GM19240 (cell line): ENCODE results near the gene CPN1.
"Not testable (repeated sequence)": the region's sequence is repeated elsewhere in the genome, so short reads cannot be mapped to it uniquely, and the experiment has no call there.

ENCODE experiments used
- DNase-seq: peaks from one replicate; pipeline ENCODE4 v3.0.0; 2011; ENCODE audit warnings: low spot score; ENCODE audit not compliant: insufficient read length

Gene CPN1

GRCh38 chr10:100081075-100082001 is at the start of gene CPN1:
Gene CPN1, minus strand, starts transcription at chr10:100081869. Its CDS starts 244 bp downstream, at chr10:100081625.
- no peak for DNase-seq

GRCh38 chr10:100130831-100131230 is 49.2 kb upstream of the CPN1 start:
- no peak for DNase-seq

- no peak for DNase-seq
Observed at GRCh38 chr10:100129424-100129823, 47.8 kb upstream of the CPN1 start.

- DNase-seq = no peak
Observed at GRCh38 chr10:100128951-100129350, 47.3 kb upstream of the CPN1 start.

GRCh38 chr10:100125335-100125734 is 43.7 kb upstream of the CPN1 start:
- DNase-seq = not testable (repeated sequence)

- DNase-seq = no peak
Observed at GRCh38 chr10:100124097-100124496, 42.4 kb upstream of the CPN1 start.

- DNase-seq = no peak
Observed at GRCh38 chr10:100122780-100123179, 41.1 kb upstream of the CPN1 start.

GRCh38 chr10:100120550-100120949 is 38.9 kb upstream of the CPN1 start:
- no peak for DNase-seq

GRCh38 chr10:100119726-100120125 is 38.1 kb upstream of the CPN1 start:
- no peak for DNase-seq

GRCh38 chr10:100114976-100115770 is 33.5 kb upstream of the CPN1 start:
- no peak for DNase-seq

- DNase-seq = no peak
Observed at GRCh38 chr10:100114460-100114859, 32.8 kb upstream of the CPN1 start.

GRCh38 chr10:100109670-100110069 is 28.0 kb upstream of the CPN1 start:
- DNase-seq = no peak

- DNase-seq = no peak
Observed at GRCh38 chr10:100106865-100107264, 25.2 kb upstream of the CPN1 start.

GRCh38 chr10:100104300-100104699 is 22.6 kb upstream of the CPN1 start:
- no peak for DNase-seq

GRCh38 chr10:100103581-100103980 is 21.9 kb upstream of the CPN1 start:
- DNase-seq = no peak

- DNase-seq = no peak
Observed at GRCh38 chr10:100101192-100102076, 19.8 kb upstream of the CPN1 start.

- DNase-seq = no peak
Observed at GRCh38 chr10:100100651-100101184, 19.0 kb upstream of the CPN1 start.

GRCh38 chr10:100089241-100089640 is 7.6 kb upstream of the CPN1 start:
- DNase-seq = no peak

GRCh38 chr10:100086708-100087107 is 5.0 kb upstream of the CPN1 start:
- not testable (repeated sequence) for DNase-seq

- DNase-seq = no peak
Observed at GRCh38 chr10:100085596-100085995, 3.9 kb upstream of the CPN1 start.

GRCh38 chr10:100083623-100084022 is 2.0 kb upstream of the CPN1 start:
- DNase-seq = no peak
